Neural cell (in vitro differentiated cells): ENCODE data around the gene MYL12A. TPM values are rescaled to one million over a fixed set of nuclear protein-coding genes. Genes with fewer than 3 reads are reported as not detected.

Source experiments
- H2AFZ ChIP-seq: fragments of 200-600, 300-800 bp; sonication (generic), shearing (Covaris generic); 2 replicates; pipeline ENCODE4 v1.6.0; 2014; ENCODE audit warnings: low read depth, mild to moderate bottlenecking, antibody characterized with exemption, low read length, moderate library complexity
- H3F3A ChIP-seq: fragments of 200-600 bp; shearing (Covaris generic); 2 replicates; pipeline ENCODE4 v1.6.1; 2016; ENCODE audit warnings: mild to moderate bottlenecking, moderate library complexity, mixed read lengths, antibody characterized with exemption, low read length; ENCODE audit not compliant: insufficient read depth, poor library complexity, severe bottlenecking
- H3K27ac ChIP-seq: fragments of 200-600, 300-800 bp; sonication (generic), shearing (Covaris generic); 2 replicates; pipeline ENCODE4 v1.5.1; 2014; ENCODE audit warnings: mild to moderate bottlenecking, low read length, moderate library complexity
- H3K27me3 ChIP-seq: fragments of 300-800, 200-600 bp; sonication (generic), shearing (Covaris generic); 2 replicates; pipeline ENCODE4 v1.6.0; 2014; ENCODE audit warnings: mild to moderate bottlenecking, low read depth, low read length, moderate library complexity; ENCODE audit not compliant: insufficient read depth
- H3K36me3 ChIP-seq: fragments of 300-800, 200-600 bp; sonication (generic), shearing (Covaris generic); 2 replicates; pipeline ENCODE4 v1.5.1; 2014; ENCODE audit warnings: mild to moderate bottlenecking, antibody characterized with exemption, low read length, moderate library complexity; ENCODE audit not compliant: insufficient read depth
- H3K4me2 ChIP-seq: fragments of 300-800, 200-600 bp; sonication (generic), shearing (Covaris generic); 2 replicates; pipeline ENCODE4 v1.6.0; 2014; ENCODE audit warnings: mild to moderate bottlenecking, low read length
- H3K4me3 ChIP-seq: fragments of 300-800, 200-600 bp; sonication (generic), shearing (Covaris generic); 2 replicates; pipeline ENCODE4 v1.5.1; 2014; ENCODE audit warnings: mild to moderate bottlenecking, low read length, moderate library complexity
- H3K79me2 ChIP-seq: fragments of 200-600 bp; shearing (Covaris generic); replicated peaks from 2 replicates; pipeline ENCODE4 v1.6.0; 2014; ENCODE audit warnings: mild to moderate bottlenecking, low read length, moderate library complexity; ENCODE audit not compliant: insufficient read depth
- H3K9ac ChIP-seq: fragments of 300-800, 200-600 bp; sonication (generic), shearing (Covaris generic); 2 replicates; pipeline ENCODE4 v1.6.1; 2016; ENCODE audit warnings: mild to moderate bottlenecking, low read length, mixed read lengths
- H3K9me2 ChIP-seq: fragments of 200-600 bp; shearing (Covaris generic); 2 replicates; pipeline ENCODE4 v1.6.1; 2016; ENCODE audit warnings: mild to moderate bottlenecking, low read length, mixed read lengths; ENCODE audit not compliant: insufficient read depth
- H3K9me3 ChIP-seq: fragments of 200-600, 300-800 bp; sonication (generic), shearing (Covaris generic); 2 replicates; pipeline ENCODE4 v1.6.1; 2016; ENCODE audit warnings: mild to moderate bottlenecking, mixed run types, low read length, moderate library complexity, mixed read lengths
- H4K20me1 ChIP-seq: fragments of 200-600 bp; shearing (Covaris generic); 2 replicates; pipeline ENCODE4 v1.6.1; 2016; ENCODE audit warnings: mild to moderate bottlenecking, mixed run types; ENCODE audit not compliant: insufficient read depth
- CTCF ChIP-seq: fragments of 450-650 bp; IDR thresholded peaks from 2 replicates; pipeline ENCODE4 v1.5.1; 2014; ENCODE audit warnings: antibody characterized with exemption, mild to moderate bottlenecking, moderate library complexity; ENCODE audit not compliant: poor library complexity, severe bottlenecking
- EP300 ChIP-seq: fragments of 450-650 bp; conservative IDR thresholded peaks from 2 replicates; pipeline ENCODE4 v1.6.1; 2014; ENCODE audit warnings: antibody characterized with exemption, mild to moderate bottlenecking, moderate library complexity; ENCODE audit not compliant: poor library complexity, severe bottlenecking
- EZH2 ChIP-seq: fragments of 200-600, 300-800 bp; shearing (Covaris generic), sonication (generic); IDR thresholded peaks from 2 replicates; pipeline ENCODE4 v1.6.1; 2014; ENCODE audit warnings: antibody characterized with exemption, low read length, borderline replicate concordance, mild to moderate bottlenecking; ENCODE audit not compliant: insufficient read depth, poor library complexity, severe bottlenecking
- MXI1 ChIP-seq: fragments of 450-650 bp; conservative IDR thresholded peaks from 2 replicates; pipeline ENCODE4 v1.6.1; 2014; ENCODE audit warnings: antibody characterized with exemption, mild to moderate bottlenecking; ENCODE audit not compliant: poor library complexity, severe bottlenecking
- POLR2AphosphoS5 ChIP-seq: IDR thresholded peaks from 2 replicates; pipeline ENCODE4 v1.6.1; 2012
- RAD21 ChIP-seq: fragments of 450-650 bp; conservative IDR thresholded peaks from 2 replicates; pipeline ENCODE4 v1.6.1; 2014; ENCODE audit warnings: antibody characterized with exemption, mild to moderate bottlenecking, moderate library complexity
- REST ChIP-seq: IDR thresholded peaks from 2 replicates; pipeline ENCODE4 v1.6.1; 2012; ENCODE audit warnings: borderline replicate concordance
- SMC3 ChIP-seq: fragments of 450-650 bp; conservative IDR thresholded peaks from 2 replicates; pipeline ENCODE4 v1.6.1; 2014; ENCODE audit warnings: antibody characterized with exemption, mild to moderate bottlenecking, moderate library complexity; ENCODE audit not compliant: poor library complexity
- TAF1 ChIP-seq: IDR thresholded peaks from 2 replicates; pipeline ENCODE4 v1.6.1; 2012; ENCODE audit warnings: low read depth
- polyA plus RNA-seq: library from polyadenylated mRNA; depleted of rRNA; stranded (reverse); fragments of >200 nt; gene quantifications from 2 replicates; pipeline ENCODE4 v1.2.3, GENCODE V29; 2014

The MYL12A gene
- polyA plus RNA-seq, 1 donor from 2014 or later: 62.7 TPM

GRCh38 chr18:3254725-3255124 lies 7.1 kb downstream of the MYL12A start:
- Histone ChIP-seq H4K20me1 (no peaks in the 10 kb centered on the region), H3K4me2 (no peak overlapping the region), H3F3A (no peaks in the 10 kb centered on the region), H3K27me3 (no peaks in the 10 kb centered on the region), H3K4me3 (no peak overlapping the region), H3K9me2 (no peaks in the 10 kb centered on the region), H3K27ac (no peak overlapping the region), H3K9ac (no peak overlapping the region), H3K36me3 (no peaks in the 10 kb centered on the region), H3K79me2 (peaks cover 12% of the 10 kb centered on the region), H2AFZ (no peak overlapping the region), H3K9me3 (no peaks in the 10 kb centered on the region)
- TF ChIP-seq EZH2 (no peak), RAD21 (no peak), TAF1 (no peak), REST (no peak), EP300 (no peak), POLR2AphosphoS5 (no peak), CTCF (no peak), MXI1 (no peak), SMC3 (no peak)

- H3K9me3 ChIP-seq: no peaks in the 10 kb centered on the region
- H3K4me3 ChIP-seq: no peak overlapping the region
- no peak overlapping the region for H2AFZ ChIP-seq
- H3K9me2 ChIP-seq: no peaks in the 10 kb centered on the region
- H4K20me1 ChIP-seq: no peaks in the 10 kb centered on the region
- no peak overlapping the region for H3K4me2 ChIP-seq
- H3K9ac ChIP-seq: no peak overlapping the region
- no peaks in the 10 kb centered on the region for H3F3A ChIP-seq
- H3K27ac ChIP-seq: no peak overlapping the region
- TF ChIP-seq EP300: no peak
- no peak for TF ChIP-seq MXI1
- TF ChIP-seq REST: no peak
- no peak for TF ChIP-seq POLR2AphosphoS5
- TF ChIP-seq TAF1: no peak
- TF ChIP-seq SMC3: no peak
- TF ChIP-seq CTCF: no peak
- no peak for TF ChIP-seq RAD21
- TF ChIP-seq EZH2: no peak
- peaks cover 9% of the 10 kb centered on the region for H3K79me2 ChIP-seq
- no peaks in the 10 kb centered on the region for H3K36me3 ChIP-seq
- H3K27me3 ChIP-seq: no peaks in the 10 kb centered on the region
These were observed 8.1 kb downstream of the MYL12A start for GRCh38 chr18:3255611-3256165.
